MM.1S (cell line): ENCODE measurements around the gene PARD3.

Experiments
- CTCF ChIP-seq: fragments of 300-600 bp; sonication (generic); IDR thresholded peaks from 2 replicates; pipeline ENCODE4 v1.5.1; 2016; ENCODE audit warnings: antibody characterized with exemption, low read length, mixed read lengths
- EZH2 ChIP-seq: fragments of 300-600 bp; sonication (generic); optimal IDR thresholded peaks from 2 replicates; pipeline ENCODE3; 2017; ENCODE audit warnings: low read depth, mild to moderate bottlenecking, antibody characterized with exemption, low read length, mixed read lengths
- EZH2phosphoT487 ChIP-seq: fragments of 300-600 bp; sonication (generic); IDR thresholded peaks from 2 replicates; pipeline ENCODE4 v1.6.1; 2018; ENCODE audit warnings: antibody characterized with exemption, low read length

- TF ChIP-seq CTCF (no peak), EZH2 (no peak), EZH2phosphoT487 (no peak)
Measured at GRCh38 chr10:34609287-34609940, 205.7 kb downstream of the PARD3 start.
